Natural killer cell (primary cell): ENCODE results near the gene SHANK2. TPM values are rescaled to one million over a fixed set of nuclear protein-coding genes. Genes with fewer than 3 reads are reported as not detected.

Experiments used
- ATAC-seq, 3 donors: fragments of 150-1000 bp in 2 of 3; fragments of 200-7000 bp in 1 of 3; cut with Tn5 transposase; 1 replicate in 1 of 3; 2 replicates in 2 of 3; pipeline ENCODE4 v1.10.0; 2021; ENCODE audit warnings: mild to moderate bottlenecking in 2 of 3, moderate library complexity in 2 of 3
- DNase-seq, 2 donors: peaks; one replicate each; pipeline versions ENCODE4 v3.0.0 to v3.0.0-alpha.2; 2013 to 2021; ENCODE audit warnings: mixed read lengths in 1 of 2
- H3K27ac ChIP-seq: one replicate; pipeline ENCODE4 v1.5.1; 2013; ENCODE audit warnings: mild to moderate bottlenecking, low read length
- H3K27me3 ChIP-seq: one replicate; pipeline ENCODE4 v1.6.1; 2013; ENCODE audit warnings: low read length; ENCODE audit not compliant: control insufficient read depth, insufficient read depth
- H3K36me3 ChIP-seq: one replicate; pipeline ENCODE4 v1.6.1; 2013; ENCODE audit warnings: low read length; ENCODE audit not compliant: control insufficient read depth, insufficient read depth
- H3K4me1 ChIP-seq: one replicate; pipeline ENCODE4 v1.6.1; 2013; ENCODE audit warnings: low read length; ENCODE audit not compliant: control insufficient read depth, insufficient read depth
- H3K4me3 ChIP-seq: one replicate; pipeline ENCODE4 v1.5.1; 2013; ENCODE audit warnings: low read length
- H3K9me3 ChIP-seq: one replicate; pipeline ENCODE4 v1.6.1; 2013; ENCODE audit warnings: low read length; ENCODE audit not compliant: control insufficient read depth, insufficient read depth
- H3K27ac Mint-ChIP-seq, 2 donors: one replicate each; pipeline ENCODE4 v1.8.0; 2022; ENCODE audit warnings: mild to moderate bottlenecking in 2 of 2, mixed read lengths in 2 of 2, moderate library complexity in 1 of 2
- H3K27me3 Mint-ChIP-seq, 2 donors: one replicate each; pipeline ENCODE4 v1.8.0; 2022; ENCODE audit warnings: low read depth in 2 of 2, mixed read lengths in 2 of 2
- H3K36me3 Mint-ChIP-seq: one replicate; pipeline ENCODE4 v1.8.0; 2022; ENCODE audit warnings: mixed read lengths
- H3K4me1 Mint-ChIP-seq, 2 donors: one replicate each; pipeline ENCODE4 v1.8.0; 2022; ENCODE audit warnings: mixed read lengths in 2 of 2
- H3K4me3 Mint-ChIP-seq: one replicate; pipeline ENCODE4 v1.8.0; 2022; ENCODE audit warnings: mild to moderate bottlenecking, moderate library complexity, mixed read lengths
- H3K9me3 Mint-ChIP-seq, 2 donors: one replicate each; pipeline ENCODE4 v1.8.0; 2022; ENCODE audit warnings: mixed read lengths in 2 of 2
- CTCF ChIP-seq: fragments of 200-600 bp; IDR thresholded peaks from one replicate; pipeline ENCODE4 v1.8.0; 2022; ENCODE audit warnings: antibody characterized with exemption
- WGBS: methylation state at CpG from one replicate; pipeline ENCODE4 v1.1.7; 2013; ENCODE audit warnings: missing lambda C conversion rate; ENCODE audit not compliant: insufficient coverage; 5-methylcytosine and 5-hydroxymethylcytosine counted together
- intact Hi-C: fragments of 100-400 bp; cut with micrococcal nuclease; formaldehyde crosslinking; loops from one replicate; pipeline ENCODE4 v1.14.2; 2022
- total RNA-seq, 4 donors: library from RNA; stranded (reverse); fragments of 120-200 nt in 1 of 4; gene quantifications; one replicate each; pipeline versions ENCODE4 v1.2.3 to v1.2.4, GENCODE V29; 2013 to 2022

The SHANK2 gene
- total RNA-seq, 3 donors from 2014 or later (not counting 1 experiment from before 2014, with no cell fraction given), result 4.9 TPM; not detected in 2

DNA sequence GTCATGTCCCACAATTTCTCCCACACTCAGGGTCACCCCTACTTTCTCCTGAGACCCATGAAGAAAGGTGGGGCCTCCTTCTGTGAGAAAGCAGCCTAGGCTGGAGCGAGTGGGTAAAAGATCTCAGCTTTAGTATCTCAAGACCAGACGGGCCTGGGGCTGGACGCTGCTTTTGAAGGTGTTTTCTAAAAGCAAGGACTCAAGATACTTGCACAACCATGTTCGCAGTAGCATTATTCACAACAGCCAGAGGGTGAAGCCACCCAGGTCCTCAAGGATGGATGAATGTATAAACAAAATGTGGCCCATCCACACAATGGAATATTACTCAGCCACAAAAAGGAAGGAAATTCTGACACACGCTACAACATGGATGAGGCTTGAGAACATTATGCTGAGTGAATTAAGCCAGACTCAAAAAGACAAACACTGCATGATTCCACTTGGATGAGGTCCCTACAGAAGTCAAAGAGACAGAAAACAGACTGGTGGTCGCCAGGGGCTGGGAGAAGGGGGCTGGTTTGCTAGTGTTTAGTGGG lies 10.6 kb downstream of the SHANK2 start:
- H3K27me3 Mint-ChIP-seq, result peaks cover 14 to 28% of the 10 kb centered on the region in 2 donors
- Histone ChIP-seq H3K4me3 (no peak overlapping the region), H3K27ac (no peak overlapping the region), H3K36me3 (no peaks in the 10 kb centered on the region), H3K4me1 (no peaks in the 10 kb centered on the region), H3K9me3 (no peaks in the 10 kb centered on the region), H3K27me3 (no peaks in the 10 kb centered on the region)
- H3K4me3 Mint-ChIP-seq, result no peak overlapping the region
- H3K27ac Mint-ChIP-seq, result no peak overlapping the region
- no peak for ATAC-seq
- intact Hi-C loops, result no loop called here
- H3K36me3 Mint-ChIP-seq, result no peaks in the 10 kb centered on the region
- no peak for DNase-seq
- H3K4me1 Mint-ChIP-seq, result no peaks in the 10 kb centered on the region
- WGBS, result 91% methylated on average over 5 of the region's 6 CpGs
- no peaks in the 10 kb centered on the region for H3K9me3 Mint-ChIP-seq
- TF ChIP-seq CTCF, result no peak

GRCh38 chr11:71240865-71241691 lies 11.3 kb downstream of the SHANK2 start:
- Mint-ChIP-seq H3K27ac (no peak overlapping the region), H3K27me3 (peaks cover 14 to 28% of the 10 kb centered on the region in 2 donors), H3K36me3 (no peaks in the 10 kb centered on the region), H3K9me3 (no peaks in the 10 kb centered on the region), H3K4me1 (no peaks in the 10 kb centered on the region), H3K4me3 (no peak overlapping the region)
- Histone ChIP-seq H3K4me1 (no peaks in the 10 kb centered on the region), H3K9me3 (no peaks in the 10 kb centered on the region), H3K27ac (no peak overlapping the region), H3K4me3 (no peak overlapping the region), H3K36me3 (no peaks in the 10 kb centered on the region), H3K27me3 (no peaks in the 10 kb centered on the region)
- TF ChIP-seq CTCF, result no peak
- 33% methylated on average over 16 of the region's 17 CpGs for WGBS
- intact Hi-C loops, result no loop called here
- DNase-seq (no peak), ATAC-seq (no peak)

GRCh38 chr11:71240061-71240690 lies 12.2 kb downstream of the SHANK2 start:
- H3K27me3 ChIP-seq, result no peaks in the 10 kb centered on the region
- intact Hi-C loops, result no loop called here
- no peaks in the 10 kb centered on the region for H3K4me1 Mint-ChIP-seq
- ATAC-seq (no peak), DNase-seq (no peak)
- H3K4me3 ChIP-seq, result no peak overlapping the region
- H3K4me3 Mint-ChIP-seq, result no peak overlapping the region
- no peaks in the 10 kb centered on the region for H3K9me3 ChIP-seq
- H3K9me3 Mint-ChIP-seq, result no peaks in the 10 kb centered on the region
- H3K4me1 ChIP-seq, result no peaks in the 10 kb centered on the region
- 84% methylated on average over 12 of the region's 12 CpGs for WGBS
- no peak overlapping the region for H3K27ac ChIP-seq
- H3K36me3 Mint-ChIP-seq, result no peaks in the 10 kb centered on the region
- no peak for TF ChIP-seq CTCF
- no peak overlapping the region for H3K27ac Mint-ChIP-seq
- no peaks in the 10 kb centered on the region for H3K36me3 ChIP-seq
- H3K27me3 Mint-ChIP-seq, result peaks cover 14 to 28% of the 10 kb centered on the region in 2 donors
